ENCODE measurements around the gene OR13J1. TPM values are rescaled to one million over a fixed set of nuclear protein-coding genes. Genes with fewer than 3 reads are reported as not detected.

OR13J1 gene
- total RNA-seq, 4 donors from 2014 or later: 0.64 TPM; not detected in 3

DNA sequence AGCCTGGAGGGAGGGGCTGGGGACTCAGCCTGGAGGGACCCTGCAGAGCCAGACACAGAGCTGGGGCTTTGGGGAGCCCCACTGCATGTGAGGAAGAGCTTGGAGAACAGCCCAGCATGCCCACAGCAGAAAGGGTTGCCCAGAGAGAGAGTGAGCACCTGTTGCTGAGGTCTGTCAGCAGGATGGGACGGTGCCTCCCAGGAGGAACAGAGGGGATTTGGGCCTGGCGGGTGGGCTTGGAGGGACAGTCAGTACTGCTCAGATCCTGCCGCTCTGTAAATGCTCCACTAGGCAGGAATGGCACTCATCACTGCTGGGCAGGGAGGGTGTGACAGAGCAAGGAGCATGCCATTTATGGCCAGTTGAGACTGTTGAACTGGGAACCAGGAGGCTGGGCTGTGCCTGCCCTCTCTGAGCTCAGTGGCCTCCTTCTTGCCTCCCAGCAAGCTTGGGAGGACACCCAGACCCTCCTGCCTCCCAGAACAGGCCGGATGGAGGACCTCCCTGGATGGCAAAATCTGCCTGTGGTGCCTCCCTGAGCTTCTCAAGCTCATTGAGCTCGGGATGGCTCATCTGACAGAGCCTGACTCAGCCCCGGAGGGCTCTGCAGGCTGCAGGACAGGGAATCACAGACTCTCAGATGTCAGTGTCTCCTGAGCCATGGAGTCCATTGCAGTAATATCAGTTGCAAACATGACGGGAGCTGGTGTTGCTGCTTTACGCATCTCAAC is 35.0 kb upstream of the OR13J1 start:
- Histone ChIP-seq H3K27me3 (no peaks in the 10 kb centered on the region), H3K4me3 (no peak overlapping the region), H3K4me1 (peaks cover 54 to 85% (median 63%) of the 10 kb centered on the region in 4 donors), H3K27ac (peak overlapping the region; percentile 94 to 97 (median 96)), H3K36me3 (no peaks in the 10 kb centered on the region), H3K9me3 (no peaks in the 10 kb centered on the region)
- peak; percentile 69 for DNase-seq
- intact Hi-C loops (cut with DNase I; ENCODE audit: low total_unique reads) (loop anchor here (5.0 kb wide), 1 partner anchor 42 kb away; no protein-coding TSS in a partner anchor), in situ Hi-C loops (cut with MboI; ENCODE audit: low pct_ligation_motif_present in 1 of 4, low pct_unique_long_range_greater_than_20kb in 1 of 4, low sequenced_read_pairs in 3 of 4) (no loop called here)
- peak in 2 of 3 donors; percentile 26 to 32 for TF ChIP-seq POLR2AphosphoS5 (IDR thresholded peaks at IDR 0.05)
- TF ChIP-seq, protein P1, sequence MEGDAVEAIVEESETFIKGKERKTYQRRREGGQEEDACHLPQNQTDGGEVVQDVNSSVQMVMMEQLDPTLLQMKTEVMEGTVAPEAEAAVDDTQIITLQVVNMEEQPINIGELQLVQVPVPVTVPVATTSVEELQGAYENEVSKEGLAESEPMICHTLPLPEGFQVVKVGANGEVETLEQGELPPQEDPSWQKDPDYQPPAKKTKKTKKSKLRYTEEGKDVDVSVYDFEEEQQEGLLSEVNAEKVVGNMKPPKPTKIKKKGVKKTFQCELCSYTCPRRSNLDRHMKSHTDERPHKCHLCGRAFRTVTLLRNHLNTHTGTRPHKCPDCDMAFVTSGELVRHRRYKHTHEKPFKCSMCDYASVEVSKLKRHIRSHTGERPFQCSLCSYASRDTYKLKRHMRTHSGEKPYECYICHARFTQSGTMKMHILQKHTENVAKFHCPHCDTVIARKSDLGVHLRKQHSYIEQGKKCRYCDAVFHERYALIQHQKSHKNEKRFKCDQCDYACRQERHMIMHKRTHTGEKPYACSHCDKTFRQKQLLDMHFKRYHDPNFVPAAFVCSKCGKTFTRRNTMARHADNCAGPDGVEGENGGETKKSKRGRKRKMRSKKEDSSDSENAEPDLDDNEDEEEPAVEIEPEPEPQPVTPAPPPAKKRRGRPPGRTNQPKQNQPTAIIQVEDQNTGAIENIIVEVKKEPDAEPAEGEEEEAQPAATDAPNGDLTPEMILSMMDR (IDR thresholded peaks at IDR 0.05): no peak
- TF ChIP-seq EP300 (IDR thresholded peaks at IDR 0.05; ENCODE audit: low read depth): no peak
- WGBS, 2 donors (ENCODE audit: low coverage in 1 of 2): 54% methylated on average over 7 of the region's 8 CpGs; no CpG with 5 or more reads in 1 of the 2 donors

DNA sequence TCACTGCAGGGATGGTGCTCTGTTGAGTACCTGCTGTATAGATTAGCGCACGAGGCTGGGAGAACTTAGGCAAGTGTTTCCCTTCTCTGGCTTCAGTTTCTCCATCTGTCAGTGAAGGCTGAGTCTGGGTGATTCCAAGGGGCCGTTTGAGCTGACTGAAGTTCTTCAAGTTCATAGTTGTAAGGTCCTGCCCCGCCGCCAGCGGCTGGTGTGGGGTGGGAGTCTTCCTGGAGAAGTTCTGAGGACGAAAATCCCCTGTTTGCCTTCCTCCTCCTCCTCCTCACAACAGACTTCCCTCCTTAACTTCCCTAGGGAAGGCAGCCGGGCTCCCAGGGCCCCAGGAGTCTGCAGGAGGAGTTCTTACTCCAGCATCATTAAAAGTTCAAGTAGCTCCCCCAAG is 34.1 kb upstream of the OR13J1 start:
- Histone ChIP-seq H3K4me3 (no peak overlapping the region), H3K9me3 (no peaks in the 10 kb centered on the region), H3K36me3 (no peaks in the 10 kb centered on the region), H3K27ac (peak overlapping the region; percentile 94 to 97 (median 96)), H3K4me1 (peaks cover 46 to 76% (median 54%) of the 10 kb centered on the region in 4 donors), H3K27me3 (no peaks in the 10 kb centered on the region)
- no peak for DNase-seq
- in situ Hi-C loops (cut with MboI; ENCODE audit: low pct_ligation_motif_present in 1 of 4, low pct_unique_long_range_greater_than_20kb in 1 of 4, low sequenced_read_pairs in 3 of 4) (no loop called here), intact Hi-C loops (cut with DNase I; ENCODE audit: low total_unique reads) (no loop called here)
- TF ChIP-seq EP300 (IDR thresholded peaks at IDR 0.05; ENCODE audit: low read depth) (no peak), POLR2AphosphoS5 (IDR thresholded peaks at IDR 0.05) (no peak), POLR2A (IDR thresholded peaks at IDR 0.05) (no peak)
- TF ChIP-seq, protein P1 (IDR thresholded peaks at IDR 0.05): no peak
- WGBS, 2 donors (ENCODE audit: low coverage in 1 of 2): 78% methylated on average over 8 of the region's 8 CpGs; no CpG with 5 or more reads in 1 of the 2 donors

DNA sequence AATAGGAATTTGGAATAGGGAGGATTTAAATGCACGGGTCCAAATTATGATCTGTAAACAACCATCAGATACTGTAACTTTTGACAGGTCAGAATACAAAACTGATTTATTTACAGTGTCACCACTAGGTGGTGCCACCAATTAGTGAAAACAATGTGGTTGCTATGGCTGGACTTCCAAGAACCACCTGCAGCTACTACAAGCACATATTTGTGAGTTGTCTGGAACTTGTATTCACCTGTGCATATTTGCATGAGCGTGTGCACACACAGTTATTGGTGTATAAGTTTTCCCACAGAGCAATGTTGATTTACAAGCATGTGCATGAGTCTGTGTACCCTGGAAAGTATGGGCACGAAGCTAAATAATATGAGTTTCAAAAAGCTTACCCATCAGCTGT is 32.8 kb upstream of the OR13J1 start:
- Histone ChIP-seq H3K36me3 (no peaks in the 10 kb centered on the region), H3K4me3 (no peak overlapping the region), H3K27me3 (no peaks in the 10 kb centered on the region), H3K27ac (no peak overlapping the region), H3K4me1 (peaks cover 33 to 63% (median 41%) of the 10 kb centered on the region in 4 donors), H3K9me3 (no peaks in the 10 kb centered on the region)
- intact Hi-C loops (cut with DNase I; ENCODE audit: low total_unique reads) (no loop called here), in situ Hi-C loops (cut with MboI; ENCODE audit: low pct_ligation_motif_present in 1 of 4, low pct_unique_long_range_greater_than_20kb in 1 of 4, low sequenced_read_pairs in 3 of 4) (no loop called here)
- 5 to 26% methylated on average over 2 to 3 of the region's 3 CpGs for WGBS, 2 donors (ENCODE audit: low coverage in 1 of 2)
- TF ChIP-seq, protein P1 (IDR thresholded peaks at IDR 0.05): peak; percentile 69 to 86 (median 76)
- no peak for TF ChIP-seq EP300 (IDR thresholded peaks at IDR 0.05; ENCODE audit: low read depth)
- no peak for DNase-seq

DNA sequence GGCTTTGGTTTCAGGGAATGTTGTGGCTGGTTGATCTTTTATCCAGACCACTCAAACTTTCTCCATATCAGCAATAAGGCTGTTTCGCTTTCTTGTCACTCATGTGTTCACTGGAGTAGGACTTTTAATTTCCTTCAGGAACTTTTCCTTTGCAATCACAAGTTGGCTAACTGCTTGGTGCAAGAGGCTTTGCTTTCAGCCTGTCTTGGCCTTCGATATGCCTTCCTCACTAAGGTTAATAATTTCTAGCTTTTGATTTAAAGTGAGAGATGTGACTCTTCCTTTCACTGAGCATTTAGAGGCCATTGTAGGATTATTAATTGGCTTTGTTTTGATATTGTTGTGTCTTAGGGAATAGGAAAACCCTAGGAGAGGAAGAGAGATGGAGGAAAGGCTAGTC is 28.8 kb upstream of the OR13J1 start:
- no peak for TF ChIP-seq POLR2AphosphoS5 (IDR thresholded peaks at IDR 0.05)
- no peak for TF ChIP-seq EP300 (IDR thresholded peaks at IDR 0.05; ENCODE audit: low read depth)
- TF ChIP-seq, protein P1 (IDR thresholded peaks at IDR 0.05): no peak
- TF ChIP-seq POLR2A (IDR thresholded peaks at IDR 0.05): no peak
- WGBS, 2 donors (ENCODE audit: low coverage in 1 of 2): 74 to 76% methylated on average over 2 of the region's 2 CpGs
- DNase-seq: no peak
- intact Hi-C loops (cut with DNase I; ENCODE audit: low total_unique reads) (no loop called here), in situ Hi-C loops (cut with MboI; ENCODE audit: low pct_ligation_motif_present in 1 of 4, low pct_unique_long_range_greater_than_20kb in 1 of 4, low sequenced_read_pairs in 3 of 4) (loop anchor here in 1 of 4 donors (10.0 kb wide), 1 partner anchor 104 kb away; the partner anchor contains the start of gene NPR2)
- Histone ChIP-seq H3K27me3 (no peaks in the 10 kb centered on the region), H3K9me3 (no peaks in the 10 kb centered on the region), H3K4me3 (no peak overlapping the region), H3K36me3 (no peaks in the 10 kb centered on the region), H3K27ac (no peak overlapping the region), H3K4me1 (peaks cover 0 to 23% (median 3%) of the 10 kb centered on the region in 4 donors)
